ENCODE data around the gene ENPP1. TPM values are rescaled to one million over a fixed set of nuclear protein-coding genes. Genes with fewer than 3 reads are reported as not detected.

Gene ENPP1
- total RNA-seq, 2 experiments from 2014 or later = 0.08 TPM

GRCh38 chr6:131832363-131832762 lies 24.5 kb downstream of the ENPP1 start:
- ChIA-PET CTCF (no interaction called here), POLR2A (no interaction called here)
- Mint-ChIP-seq H3K9me3 (no peaks in the 10 kb centered on the region), H3K4me1 (ENCODE audit: low read depth) (no peaks in the 10 kb centered on the region), H3K27ac (no peak overlapping the region), H3K27me3 (peaks cover 19% of the 10 kb centered on the region), H3K36me3 (ENCODE audit: low read depth) (no peaks in the 10 kb centered on the region), H3K4me3 (no peak overlapping the region)
- Histone ChIP-seq H3K27me3 (ENCODE audit: control insufficient read depth in 1 of 2, insufficient read depth in 2 of 2, low read length in 2 of 2) (peaks cover 0 to 2% of the 10 kb centered on the region in 2 experiments), H3K9me3 (ENCODE audit: control insufficient read depth in 1 of 2, insufficient read depth in 1 of 2, low read length in 2 of 2) (no peaks in the 10 kb centered on the region), H3K4me3 (ENCODE audit: low read length) (no peak overlapping the region), H3K4me1 (ENCODE audit: insufficient read depth, low read length) (no peaks in the 10 kb centered on the region), H3K27ac (ENCODE audit: low read depth in 1 of 2, low read length in 2 of 2) (no peak overlapping the region), H3K36me3 (ENCODE audit: insufficient read depth, low read length) (no peaks in the 10 kb centered on the region)
- intact Hi-C loops (cut with DNase I, micrococcal nuclease) = no loop called here
- TF ChIP-seq, protein P1, sequence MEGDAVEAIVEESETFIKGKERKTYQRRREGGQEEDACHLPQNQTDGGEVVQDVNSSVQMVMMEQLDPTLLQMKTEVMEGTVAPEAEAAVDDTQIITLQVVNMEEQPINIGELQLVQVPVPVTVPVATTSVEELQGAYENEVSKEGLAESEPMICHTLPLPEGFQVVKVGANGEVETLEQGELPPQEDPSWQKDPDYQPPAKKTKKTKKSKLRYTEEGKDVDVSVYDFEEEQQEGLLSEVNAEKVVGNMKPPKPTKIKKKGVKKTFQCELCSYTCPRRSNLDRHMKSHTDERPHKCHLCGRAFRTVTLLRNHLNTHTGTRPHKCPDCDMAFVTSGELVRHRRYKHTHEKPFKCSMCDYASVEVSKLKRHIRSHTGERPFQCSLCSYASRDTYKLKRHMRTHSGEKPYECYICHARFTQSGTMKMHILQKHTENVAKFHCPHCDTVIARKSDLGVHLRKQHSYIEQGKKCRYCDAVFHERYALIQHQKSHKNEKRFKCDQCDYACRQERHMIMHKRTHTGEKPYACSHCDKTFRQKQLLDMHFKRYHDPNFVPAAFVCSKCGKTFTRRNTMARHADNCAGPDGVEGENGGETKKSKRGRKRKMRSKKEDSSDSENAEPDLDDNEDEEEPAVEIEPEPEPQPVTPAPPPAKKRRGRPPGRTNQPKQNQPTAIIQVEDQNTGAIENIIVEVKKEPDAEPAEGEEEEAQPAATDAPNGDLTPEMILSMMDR (IDR thresholded peaks at IDR 0.05) = no peak
- no peak for ATAC-seq (ENCODE audit: poor library complexity)
- no peak for DNase-seq

DNA sequence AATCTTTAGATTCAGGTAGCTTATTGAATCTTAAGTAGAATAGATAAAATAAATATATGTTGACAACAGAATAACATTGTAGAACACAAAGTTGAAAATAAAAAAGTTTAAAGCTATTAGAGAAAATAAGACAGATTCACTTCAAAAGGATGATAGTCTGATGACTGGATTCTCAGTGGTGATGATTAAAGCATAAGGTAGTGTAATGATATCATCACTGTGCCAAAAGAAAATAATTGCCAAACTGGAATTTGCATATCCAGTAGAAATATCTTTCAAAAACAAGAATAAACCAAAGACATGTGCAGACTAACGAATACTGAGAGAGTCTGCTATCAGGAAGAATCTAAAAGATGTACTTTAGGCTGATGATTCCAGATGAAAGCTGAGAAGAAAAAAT lies 30.2 kb downstream of the ENPP1 start:
- Histone ChIP-seq H3K27ac (ENCODE audit: low read depth in 1 of 2, low read length in 2 of 2) (no peak overlapping the region), H3K36me3 (ENCODE audit: insufficient read depth, low read length) (no peaks in the 10 kb centered on the region), H3K4me1 (ENCODE audit: insufficient read depth, low read length) (no peaks in the 10 kb centered on the region), H3K9me3 (ENCODE audit: control insufficient read depth in 1 of 2, insufficient read depth in 1 of 2, low read length in 2 of 2) (no peaks in the 10 kb centered on the region), H3K4me3 (ENCODE audit: low read length) (no peak overlapping the region), H3K27me3 (ENCODE audit: control insufficient read depth in 1 of 2, insufficient read depth in 2 of 2, low read length in 2 of 2) (peaks cover 0 to 2% of the 10 kb centered on the region in 2 experiments)
- no peak for DNase-seq
- no peak overlapping the region for H3K4me3 Mint-ChIP-seq
- H3K27me3 Mint-ChIP-seq = peaks cover 17% of the 10 kb centered on the region
- no peaks in the 10 kb centered on the region for H3K4me1 Mint-ChIP-seq (ENCODE audit: low read depth)
- CTCF ChIA-PET = no interaction called here
- H3K36me3 Mint-ChIP-seq (ENCODE audit: low read depth) = no peaks in the 10 kb centered on the region
- no peaks in the 10 kb centered on the region for H3K9me3 Mint-ChIP-seq
- TF ChIP-seq, protein P1 (IDR thresholded peaks at IDR 0.05) = no peak
- H3K27ac Mint-ChIP-seq = no peak overlapping the region
- POLR2A ChIA-PET = no interaction called here
- no peak for ATAC-seq (ENCODE audit: poor library complexity)
- intact Hi-C loops (cut with DNase I, micrococcal nuclease) = no loop called here

DNA sequence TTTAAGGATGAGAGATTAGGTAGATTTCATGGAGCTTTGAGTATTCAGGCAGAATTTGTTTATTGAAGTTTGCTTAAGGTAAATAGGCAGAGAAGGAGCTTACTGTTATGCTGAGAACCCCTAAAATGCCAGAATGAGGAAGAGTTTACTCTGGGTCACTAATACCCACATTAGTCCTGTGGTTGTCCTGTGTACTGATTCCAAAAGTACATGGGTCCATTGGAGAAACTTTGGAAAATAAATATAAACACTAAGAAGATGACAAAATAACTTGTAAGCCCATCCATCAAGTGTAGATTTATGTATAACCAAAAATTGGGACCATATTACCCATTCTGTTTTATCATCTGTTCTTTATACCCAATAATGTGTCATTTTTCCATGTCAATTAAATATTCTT lies 31.6 kb downstream of the ENPP1 start:
- ChIA-PET CTCF (no interaction called here), POLR2A (no interaction called here)
- Mint-ChIP-seq H3K9me3 (no peaks in the 10 kb centered on the region), H3K27ac (no peak overlapping the region), H3K4me1 (ENCODE audit: low read depth) (no peaks in the 10 kb centered on the region), H3K4me3 (no peak overlapping the region), H3K27me3 (peaks cover 21% of the 10 kb centered on the region), H3K36me3 (ENCODE audit: low read depth) (no peaks in the 10 kb centered on the region)
- TF ChIP-seq, protein P1 (IDR thresholded peaks at IDR 0.05) = no peak
- Histone ChIP-seq H3K27me3 (ENCODE audit: control insufficient read depth in 1 of 2, insufficient read depth in 2 of 2, low read length in 2 of 2) (peaks cover 2 to 5% of the 10 kb centered on the region in 2 experiments), H3K4me1 (ENCODE audit: insufficient read depth, low read length) (no peaks in the 10 kb centered on the region), H3K4me3 (ENCODE audit: low read length) (no peak overlapping the region), H3K27ac (ENCODE audit: low read depth in 1 of 2, low read length in 2 of 2) (no peak overlapping the region), H3K9me3 (ENCODE audit: control insufficient read depth in 1 of 2, insufficient read depth in 1 of 2, low read length in 2 of 2) (no peaks in the 10 kb centered on the region), H3K36me3 (ENCODE audit: insufficient read depth, low read length) (no peaks in the 10 kb centered on the region)
- no peak for ATAC-seq (ENCODE audit: poor library complexity)
- intact Hi-C loops (cut with DNase I, micrococcal nuclease) = no loop called here
- no peak for DNase-seq

Measured in CD4-positive, alpha-beta T cell (primary cell).